HepG2 (cell line): ENCODE results near the gene RNU6-1. TPM values are rescaled to one million over a fixed set of nuclear protein-coding genes. Genes with fewer than 3 reads are reported as not detected.

Experiments
- BHLHE40 ChIP-seq: IDR thresholded peaks from 2 replicates; pipeline ENCODE4 v1.6.1; 2011; ENCODE audit warnings: low read length, improper control_type of control experiment
- DMAP1 ChIP-seq: IDR thresholded peaks from 2 replicates; pipeline ENCODE4 v1.6.1; 2016
- HHEX ChIP-seq: IDR thresholded peaks from 2 replicates; pipeline ENCODE4 v1.6.1; 2016; ENCODE audit warnings: control low read depth
- KDM6A ChIP-seq: IDR thresholded peaks from 2 replicates; pipeline ENCODE4 v1.6.1; 2016; ENCODE audit warnings: low read depth
- MEF2D ChIP-seq: sonication (generic); formaldehyde crosslinking; IDR thresholded peaks from 2 replicates; pipeline ENCODE4 v1.5.1; 2020; ENCODE audit warnings: mild to moderate bottlenecking, missing genetic modification reagents
- MEIS1 ChIP-seq: sonication (generic); formaldehyde crosslinking; IDR thresholded peaks from 2 replicates; pipeline ENCODE4 v1.9.0; 2021; ENCODE audit warnings: mild to moderate bottlenecking, missing genetic modification reagents, moderate library complexity, borderline replicate concordance
- RFXAP ChIP-seq: sonication (generic); formaldehyde crosslinking; IDR thresholded peaks from 2 replicates; pipeline ENCODE4 v1.4.0; 2020; ENCODE audit warnings: missing genetic modification reagents, borderline replicate concordance
- SIX1 ChIP-seq: sonication (generic); formaldehyde crosslinking; IDR thresholded peaks from 2 replicates; pipeline ENCODE4 v1.4.0; 2020; ENCODE audit warnings: missing genetic modification reagents, borderline replicate concordance
- ZNF12 ChIP-seq: sonication (generic); formaldehyde crosslinking; IDR thresholded peaks from 2 replicates; pipeline ENCODE4 v1.5.0; 2020; ENCODE audit warnings: missing genetic modification reagents
- ZNF326 ChIP-seq: sonication (generic); formaldehyde crosslinking; IDR thresholded peaks from 2 replicates; pipeline ENCODE4 v1.4.0; 2020; ENCODE audit warnings: missing genetic modification reagents, borderline replicate concordance
- ZNF33B ChIP-seq: sonication (generic); formaldehyde crosslinking; IDR thresholded peaks from 2 replicates; pipeline ENCODE4 v1.5.1; 2020; ENCODE audit warnings: mild to moderate bottlenecking, missing genetic modification reagents
- ZNF672 ChIP-seq: sonication (generic); formaldehyde crosslinking; IDR thresholded peaks from 2 replicates; pipeline ENCODE4 v1.8.1; 2022; ENCODE audit warnings: missing genetic modification reagents
- ZNF747 ChIP-seq: sonication (generic); formaldehyde crosslinking; IDR thresholded peaks from 2 replicates; pipeline ENCODE4 v1.8.1; 2023; ENCODE audit warnings: missing genetic modification reagents, mild to moderate bottlenecking, borderline replicate concordance
- ZNF879 ChIP-seq: sonication (generic); formaldehyde crosslinking; IDR thresholded peaks from 2 replicates; pipeline ENCODE4 v1.8.1; 2023; ENCODE audit warnings: missing genetic modification reagents
- polyA plus RNA-seq, 8 experiments: library from polyadenylated mRNA; depleted of rRNA in 3 of 8; stranded (reverse) in 7 of 8; unstranded in 1 of 8; fragments of >200 nt; fragmentation: Illumina TruSeq in 4 of 8; extraction: Trizol in 4 of 8; gene quantifications; 2 replicates each; pipeline versions ENCODE4 v1.2.1 to v1.2.3, GENCODE V29; 2011 to 2016; ENCODE audit warnings: low read depth in 4 of 8, missing spikeins in 1 of 8, mixed read lengths in 1 of 8; ENCODE audit not compliant: insufficient read depth in 1 of 8
- total RNA-seq, 5 experiments: library from RNA; depleted of rRNA; stranded (reverse); fragments of >200 nt; fragmentation: Illumina TruSeq; extraction: Trizol; gene quantifications; 2 replicates each; pipeline ENCODE4 v1.2.3, GENCODE V29; 2016; ENCODE audit warnings: low read depth in 1 of 5
- TF ChIP-seq, protein P1 (sequence below): IDR thresholded peaks from 2 replicates; pipeline ENCODE4 v1.6.1; 2016; ENCODE audit warnings: low read depth

Gene RNU6-1
- total and polyA plus RNA-seq, 2 of the 13 experiments (the other 11 are each of a cell fraction or from before 2014, with no cell fraction given), result under 0.01 TPM; not detected in 1

DNA sequence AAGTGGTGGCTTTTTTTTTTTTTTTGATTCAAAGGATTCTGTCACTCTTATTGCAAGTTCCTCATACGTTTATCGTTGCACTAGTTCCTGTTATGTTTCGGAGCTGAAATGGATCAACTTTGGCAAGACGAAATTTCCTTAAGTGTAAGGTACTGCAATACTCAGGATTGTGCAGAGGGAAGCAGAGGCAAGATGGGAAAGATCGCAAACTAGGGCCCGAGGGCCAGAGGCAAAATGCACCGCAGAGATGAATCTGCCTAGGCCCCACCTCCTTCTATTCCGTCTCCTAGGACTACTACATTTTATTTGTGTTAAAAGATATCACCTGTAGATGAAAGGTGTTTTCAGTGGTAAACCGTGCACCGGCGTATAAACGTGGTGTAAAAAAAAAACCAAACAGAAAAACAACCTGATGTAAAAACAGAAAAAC, 331 bp downstream of the RNU6-1 start (continued):
- no peak for TF ChIP-seq ZNF879
- TF ChIP-seq ZNF672 (CRISPR knock-in tag), result no peak
- no peak for TF ChIP-seq ZNF33B (CRISPR knock-in tag)
- TF ChIP-seq RFXAP, result no peak
- TF ChIP-seq BHLHE40, result no peak
- TF ChIP-seq ZNF747 (CRISPR knock-in tag), result no peak
- TF ChIP-seq HHEX (CRISPR knock-in tag), result no peak
- TF ChIP-seq SIX1 (CRISPR knock-in tag), result no peak
- no peak for TF ChIP-seq KDM6A (CRISPR knock-in tag)
- no peak for TF ChIP-seq ZNF326
- no peak for TF ChIP-seq DMAP1 (CRISPR knock-in tag)
- TF ChIP-seq ZNF12, result 0 out of 2 replicates have a peak, but pooled peaks have one; percentile 12
- TF ChIP-seq MEF2D (CRISPR knock-in tag), result no peak
- TF ChIP-seq MEIS1 (CRISPR knock-in tag), result peak; percentile 17; the same call in 1 of the 2 replicates
- TF ChIP-seq, protein P1, sequence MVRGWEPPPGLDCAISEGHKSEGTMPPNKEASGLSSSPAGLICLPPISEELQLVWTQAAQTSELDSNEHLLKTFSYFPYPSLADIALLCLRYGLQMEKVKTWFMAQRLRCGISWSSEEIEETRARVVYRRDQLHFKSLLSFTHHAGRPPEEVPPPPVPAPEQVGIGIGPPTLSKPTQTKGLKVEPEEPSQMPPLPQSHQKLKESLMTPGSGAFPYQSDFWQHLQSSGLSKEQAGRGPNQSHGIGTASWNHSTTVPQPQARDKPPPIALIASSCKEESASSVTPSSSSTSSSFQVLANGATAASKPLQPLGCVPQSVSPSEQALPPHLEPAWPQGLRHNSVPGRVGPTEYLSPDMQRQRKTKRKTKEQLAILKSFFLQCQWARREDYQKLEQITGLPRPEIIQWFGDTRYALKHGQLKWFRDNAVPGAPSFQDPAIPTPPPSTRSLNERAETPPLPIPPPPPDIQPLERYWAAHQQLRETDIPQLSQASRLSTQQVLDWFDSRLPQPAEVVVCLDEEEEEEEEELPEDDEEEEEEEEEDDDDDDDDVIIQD (CRISPR knock-in tag), result peak; percentile 2; the same call in 1 of the 2 replicates
